Suprapubic skin (tissue), 4 donors: ENCODE measurements around the gene NEK5.

Experiments used
- EP300 ChIP-seq: sonication (generic); formaldehyde crosslinking; IDR thresholded peaks from one replicate; pipeline ENCODE4 v1.6.1; 2017; ENCODE audit warnings: antibody characterized with exemption
- POLR2AphosphoS5 ChIP-seq, 3 donors: sonication (generic); formaldehyde crosslinking; IDR thresholded peaks; one replicate each; pipeline ENCODE4 v1.6.1; 2017; ENCODE audit warnings: antibody characterized with exemption in 3 of 3
- TF ChIP-seq, protein P1 (sequence below), 2 donors: fragments of 200-600 bp in 1 of 2; fragments of 450-650 bp in 1 of 2; sonication (generic) in 1 of 2; IDR thresholded peaks; one replicate each; pipeline ENCODE4 v1.5.1; 2016 to 2019; ENCODE audit warnings: antibody characterized with exemption in 2 of 2, mild to moderate bottlenecking in 1 of 2, moderate library complexity in 1 of 2

DNA sequence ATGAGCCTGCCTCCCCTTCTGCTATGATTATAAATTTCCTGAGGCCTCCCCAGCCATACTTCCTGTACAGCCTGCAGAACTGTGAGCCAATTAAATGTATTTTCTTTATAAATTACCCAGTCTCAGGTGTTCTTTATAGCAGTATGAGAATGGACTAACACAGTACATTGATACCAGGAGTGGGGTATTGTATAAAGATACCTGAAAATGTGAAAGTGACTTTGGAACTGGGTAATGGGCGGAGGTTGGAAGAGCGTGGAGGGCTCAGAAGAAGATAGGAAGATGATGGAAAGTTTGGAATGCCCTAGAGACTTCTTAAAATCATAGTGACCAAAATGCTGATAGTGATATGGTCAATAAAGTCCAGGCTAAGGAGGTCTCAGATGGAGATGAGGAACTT, 32.8 kb downstream of the NEK5 start:
- TF ChIP-seq, protein P1, sequence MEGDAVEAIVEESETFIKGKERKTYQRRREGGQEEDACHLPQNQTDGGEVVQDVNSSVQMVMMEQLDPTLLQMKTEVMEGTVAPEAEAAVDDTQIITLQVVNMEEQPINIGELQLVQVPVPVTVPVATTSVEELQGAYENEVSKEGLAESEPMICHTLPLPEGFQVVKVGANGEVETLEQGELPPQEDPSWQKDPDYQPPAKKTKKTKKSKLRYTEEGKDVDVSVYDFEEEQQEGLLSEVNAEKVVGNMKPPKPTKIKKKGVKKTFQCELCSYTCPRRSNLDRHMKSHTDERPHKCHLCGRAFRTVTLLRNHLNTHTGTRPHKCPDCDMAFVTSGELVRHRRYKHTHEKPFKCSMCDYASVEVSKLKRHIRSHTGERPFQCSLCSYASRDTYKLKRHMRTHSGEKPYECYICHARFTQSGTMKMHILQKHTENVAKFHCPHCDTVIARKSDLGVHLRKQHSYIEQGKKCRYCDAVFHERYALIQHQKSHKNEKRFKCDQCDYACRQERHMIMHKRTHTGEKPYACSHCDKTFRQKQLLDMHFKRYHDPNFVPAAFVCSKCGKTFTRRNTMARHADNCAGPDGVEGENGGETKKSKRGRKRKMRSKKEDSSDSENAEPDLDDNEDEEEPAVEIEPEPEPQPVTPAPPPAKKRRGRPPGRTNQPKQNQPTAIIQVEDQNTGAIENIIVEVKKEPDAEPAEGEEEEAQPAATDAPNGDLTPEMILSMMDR (IDR thresholded peaks at IDR 0.05) = no peak
- no peak for TF ChIP-seq POLR2AphosphoS5 (IDR thresholded peaks at IDR 0.05)
- no peak for TF ChIP-seq EP300
